Colonic mucosa (tissue), 4 donors: ENCODE data around the gene AMPH. TPM values are rescaled to one million over a fixed set of nuclear protein-coding genes. Genes with fewer than 3 reads are reported as not detected.
"Not testable (repeated sequence)": the region's sequence is repeated elsewhere in the genome, so short reads cannot be mapped to it uniquely, and the experiment has no call there.

Source experiments
- DNase-seq: peaks from one replicate; pipeline ENCODE4 v3.0.0-alpha.2; 2020
- H3K27ac ChIP-seq: fragments of 200-600 bp; one replicate; pipeline ENCODE4 v1.8.0; 2021
- H3K27me3 ChIP-seq: fragments of 200-600 bp; one replicate; pipeline ENCODE4 v1.8.0; 2021
- H3K36me3 ChIP-seq: fragments of 200-600 bp; one replicate; pipeline ENCODE4 v1.8.0; 2021
- H3K4me1 ChIP-seq: fragments of 200-600 bp; one replicate; pipeline ENCODE4 v1.8.0; 2021; ENCODE audit warnings: mild to moderate bottlenecking
- H3K4me3 ChIP-seq: fragments of 200-600 bp; one replicate; pipeline ENCODE4 v1.8.0; 2021
- H3K9ac ChIP-seq, 2 donors: one replicate each; pipeline ENCODE4 v1.7.0; 2013; ENCODE audit warnings: control low read depth in 2 of 2, low read depth in 2 of 2, low read length in 2 of 2
- H3K9me3 ChIP-seq: fragments of 200-600 bp; one replicate; pipeline ENCODE4 v1.8.0; 2021
- CTCF ChIP-seq: fragments of 200-600 bp; IDR thresholded peaks from one replicate; pipeline ENCODE4 v1.8.0; 2022; ENCODE audit warnings: antibody characterized with exemption, mild to moderate bottlenecking
- intact Hi-C: fragments of 100-400 bp; cut with DNase I; formaldehyde crosslinking; loops from one replicate; pipeline ENCODE4 v1.14.1; 2022
- total RNA-seq, 2 donors: library from RNA; stranded (reverse); fragmentation: NEBNext Ultra II Directional in 1 of 2; extraction: Animal tissue kit (Norgen Biotek cat#: 25700) in 1 of 2; gene quantifications; one replicate each; pipeline ENCODE4 v1.2.1, GENCODE V29; 2021
- donor health status: healthy.
- donor health status: DM: no; HTN: no; CAD: no.
- donor health status: DM: no; HTN: no; CAD: no.

AMPH gene
- total RNA-seq, 2 donors from 2014 or later: 0.49 to 1.1 TPM

- H3K4me1 ChIP-seq, intact Hi-C loops, H3K9me3 ChIP-seq, H3K36me3 ChIP-seq, H3K9ac ChIP-seq, H3K27me3 ChIP-seq, H3K27ac ChIP-seq, H3K4me3 ChIP-seq: not testable (repeated sequence)
- TF ChIP-seq CTCF: peak; percentile 72
- DNase-seq: peak; percentile 66
Measured at GRCh38 chr7:38345299-38346172, 285.6 kb downstream of the AMPH start.

DNA sequence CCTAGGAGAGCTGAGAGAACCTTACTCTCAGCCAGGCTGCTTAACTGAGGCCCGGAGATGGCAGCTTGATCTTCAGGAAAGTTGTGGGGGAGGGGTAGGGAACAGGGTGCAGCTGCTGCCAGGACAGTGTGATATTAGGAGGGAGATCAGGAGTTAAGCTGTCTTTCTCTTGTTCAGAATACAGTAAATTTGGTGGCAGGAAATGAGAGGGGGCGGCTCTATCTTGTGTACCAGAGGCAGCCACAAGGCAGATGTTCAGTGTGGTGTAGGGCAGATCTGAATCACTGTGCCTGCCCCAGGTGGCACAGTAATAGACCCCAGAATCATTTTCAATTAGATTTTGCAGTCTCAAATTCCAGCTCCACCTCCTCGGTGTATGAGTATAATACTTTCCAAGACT, 286.4 kb downstream of the AMPH start:
- DNase-seq, H3K9me3 ChIP-seq, H3K27ac ChIP-seq, H3K4me3 ChIP-seq, H3K9ac ChIP-seq, H3K36me3 ChIP-seq, intact Hi-C loops, H3K4me1 ChIP-seq, H3K27me3 ChIP-seq: not testable (repeated sequence)

DNA sequence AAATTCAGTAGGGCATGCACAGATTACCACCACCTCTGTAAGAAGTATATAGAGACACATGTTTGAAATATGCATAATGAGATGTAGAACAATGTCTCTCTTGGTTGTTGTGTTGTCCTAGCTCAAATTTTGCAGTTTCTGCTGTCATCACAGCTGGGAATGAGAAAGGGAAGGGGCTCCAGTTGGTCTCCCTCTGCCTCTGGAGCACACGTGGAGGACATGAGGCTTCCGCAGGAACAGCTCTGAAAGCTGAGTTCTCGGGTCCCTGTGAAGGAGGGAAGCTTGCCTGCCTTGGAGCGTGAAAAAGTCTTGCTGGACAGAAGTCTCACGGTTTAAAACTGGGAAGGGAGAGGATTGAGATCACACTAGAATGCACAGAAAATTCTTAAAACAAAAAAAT, 289.0 kb downstream of the AMPH start:
- intact Hi-C loops, H3K27ac ChIP-seq, H3K9me3 ChIP-seq, H3K36me3 ChIP-seq, DNase-seq, H3K4me1 ChIP-seq, H3K4me3 ChIP-seq, H3K27me3 ChIP-seq, H3K9ac ChIP-seq: not testable (repeated sequence)

DNA sequence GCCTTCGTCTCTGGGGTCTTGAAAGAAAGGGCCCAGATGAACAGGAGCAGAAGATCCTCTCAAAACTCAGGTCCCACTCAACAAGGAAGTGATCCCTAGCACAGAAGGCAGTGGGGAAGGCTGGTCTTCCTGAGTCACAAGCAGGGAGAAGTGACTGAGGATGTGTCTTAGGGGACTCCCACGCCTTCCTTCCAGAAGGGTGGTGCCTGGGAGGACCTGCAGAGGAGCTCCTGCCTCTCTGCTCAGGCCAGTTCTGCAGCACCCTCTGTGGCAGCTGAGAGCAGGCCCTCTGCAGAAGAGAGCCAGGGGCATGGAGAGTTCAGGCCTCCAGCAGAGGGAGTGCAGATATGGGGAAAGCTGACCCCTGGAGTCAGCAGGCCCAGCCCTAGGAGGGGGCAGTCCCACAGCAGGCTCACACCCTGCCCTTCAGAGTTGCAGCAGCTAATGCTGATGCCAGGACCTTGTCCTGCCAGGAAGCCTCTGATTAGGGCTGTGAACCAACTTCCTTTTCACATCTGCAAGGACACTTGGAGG, 289.9 kb downstream of the AMPH start:
- intact Hi-C loops, H3K9me3 ChIP-seq, H3K27ac ChIP-seq, DNase-seq, H3K36me3 ChIP-seq, H3K4me3 ChIP-seq, H3K4me1 ChIP-seq, H3K9ac ChIP-seq, H3K27me3 ChIP-seq: not testable (repeated sequence)

- TF ChIP-seq CTCF: no peak
- Histone ChIP-seq H3K4me3 (no peak overlapping the region), H3K9me3 (no peaks in the 10 kb centered on the region), H3K27ac (no peak overlapping the region), H3K27me3 (no peaks in the 10 kb centered on the region), H3K4me1 (no peaks in the 10 kb centered on the region), H3K9ac (peak overlapping the region in 1 of 2 donors; percentile 19), H3K36me3 (no peaks in the 10 kb centered on the region)
- intact Hi-C loops: no loop called here
- DNase-seq: no peak
Measured at GRCh38 chr7:38339953-38340819, 291.0 kb downstream of the AMPH start.

DNA sequence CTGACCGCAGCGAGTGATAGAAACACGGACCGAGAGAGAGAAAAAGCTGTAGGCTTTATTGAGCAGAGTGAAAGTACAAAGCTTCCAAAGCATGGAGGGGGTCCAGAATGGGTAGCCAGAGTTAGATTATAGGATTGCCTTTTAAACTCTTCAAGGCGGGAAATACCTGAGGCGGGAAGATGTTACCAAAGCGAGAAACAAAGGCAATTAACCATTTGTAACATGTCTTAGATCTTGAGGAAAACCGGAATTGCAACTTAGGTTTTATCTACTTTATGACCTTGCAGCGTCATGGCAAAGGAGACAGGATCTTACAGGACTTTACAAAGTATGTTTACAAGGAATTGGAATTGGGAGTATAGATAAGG, 295.0 kb downstream of the AMPH start:
- DNase-seq, H3K4me3 ChIP-seq, H3K4me1 ChIP-seq, H3K9me3 ChIP-seq, H3K27me3 ChIP-seq, H3K9ac ChIP-seq, intact Hi-C loops, H3K36me3 ChIP-seq: not testable (repeated sequence)
- peak overlapping the region; percentile 21 for H3K27ac ChIP-seq

DNA sequence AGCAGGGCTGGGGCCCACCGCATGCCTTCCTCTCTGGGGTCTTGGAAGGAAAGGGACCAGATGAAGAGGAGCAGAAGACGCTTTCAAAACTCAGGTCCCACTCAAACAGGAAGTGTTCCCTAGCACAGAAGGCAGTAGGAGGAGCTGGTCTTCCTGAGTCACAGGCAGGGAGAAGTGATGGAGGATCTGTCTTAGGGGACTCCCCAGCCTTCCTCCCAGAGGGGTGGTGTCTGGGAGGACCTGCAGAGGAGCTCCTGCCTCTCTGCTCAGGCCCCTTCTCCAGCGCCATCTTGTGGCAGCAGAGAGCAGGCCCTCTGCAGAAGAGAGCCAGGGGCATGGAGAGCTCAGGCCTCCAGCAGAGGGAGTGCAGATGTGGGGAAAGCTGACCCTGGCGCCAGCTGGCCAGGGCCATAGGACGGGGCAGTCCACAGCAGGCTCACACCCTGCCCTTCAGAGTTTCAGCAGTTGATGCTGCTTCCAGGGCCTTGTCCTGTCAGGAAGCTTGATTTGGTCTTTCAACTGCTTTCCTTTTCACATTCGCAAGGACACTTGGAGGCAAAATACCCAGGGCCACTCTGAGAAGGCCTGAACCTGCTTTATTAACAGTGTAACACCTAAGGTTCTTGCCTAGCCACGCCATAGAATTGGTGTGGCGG, 295.6 kb downstream of the AMPH start:
- Histone ChIP-seq H3K27me3 (no peaks in the 10 kb centered on the region), H3K27ac (peak overlapping the region; percentile 21), H3K9me3 (no peaks in the 10 kb centered on the region), H3K4me1 (no peaks in the 10 kb centered on the region), H3K4me3 (no peak overlapping the region), H3K36me3 (no peaks in the 10 kb centered on the region), H3K9ac (no peak overlapping the region)
- TF ChIP-seq CTCF: peak; percentile 86
- intact Hi-C loops: no loop called here
- peak; percentile 87 for DNase-seq
